ENCODE measurements around the gene FLAD1. TPM values are rescaled to one million over a fixed set of nuclear protein-coding genes. Genes with fewer than 3 reads are reported as not detected.

FLAD1 gene
- total and polyA plus RNA-seq, 12 donors, result 21.6 to 65.5 (median 30.8) TPM

DNA sequence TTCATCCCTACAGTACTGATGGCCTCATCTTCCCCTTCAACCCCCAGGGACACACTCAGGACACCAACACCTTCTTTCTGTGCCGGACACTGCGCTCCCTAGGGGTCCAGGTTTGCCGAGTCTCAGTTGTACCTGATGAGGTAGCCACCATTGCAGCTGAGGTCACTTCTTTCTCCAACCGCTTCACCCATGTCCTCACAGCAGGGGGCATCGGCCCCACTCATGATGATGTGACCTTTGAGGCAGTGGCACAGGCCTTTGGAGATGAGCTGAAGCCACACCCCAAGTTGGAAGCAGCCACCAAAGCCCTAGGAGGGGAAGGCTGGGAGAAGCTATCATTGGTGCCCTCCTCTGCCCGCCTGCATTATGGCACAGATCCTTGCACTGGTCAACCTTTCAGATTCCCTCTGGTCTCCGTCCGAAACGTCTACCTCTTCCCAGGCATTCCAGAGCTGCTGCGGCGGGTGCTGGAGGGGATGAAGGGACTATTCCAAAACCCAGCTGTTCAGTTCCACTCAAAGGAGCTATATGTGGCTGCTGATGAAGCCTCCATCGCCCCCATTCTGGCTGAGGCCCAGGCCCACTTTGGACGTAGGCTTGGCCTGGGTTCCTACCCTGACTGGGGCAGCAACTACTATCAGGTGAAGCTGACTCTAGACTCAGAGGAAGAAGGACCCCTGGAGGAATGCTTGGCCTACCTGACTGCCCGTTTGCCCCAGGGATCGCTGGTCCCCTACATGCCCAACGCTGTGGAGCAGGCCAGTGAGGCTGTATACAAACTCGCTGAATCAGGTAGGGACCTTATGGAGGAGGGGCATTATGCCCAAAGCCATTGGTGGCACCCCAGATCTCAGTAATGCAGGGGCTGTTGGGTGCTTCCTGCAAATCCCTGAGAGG lies 5.2 kb downstream of the FLAD1 start:
- H3K36me3 ChIP-seq (replicated peaks in 1 of 2), result peaks cover 0 to 6% of the 10 kb centered on the region in 2 donors
- 87 to 93% (median 91%) methylated on average over 16 to 17 of the region's 17 CpGs for WGBS, 4 donors

DNA sequence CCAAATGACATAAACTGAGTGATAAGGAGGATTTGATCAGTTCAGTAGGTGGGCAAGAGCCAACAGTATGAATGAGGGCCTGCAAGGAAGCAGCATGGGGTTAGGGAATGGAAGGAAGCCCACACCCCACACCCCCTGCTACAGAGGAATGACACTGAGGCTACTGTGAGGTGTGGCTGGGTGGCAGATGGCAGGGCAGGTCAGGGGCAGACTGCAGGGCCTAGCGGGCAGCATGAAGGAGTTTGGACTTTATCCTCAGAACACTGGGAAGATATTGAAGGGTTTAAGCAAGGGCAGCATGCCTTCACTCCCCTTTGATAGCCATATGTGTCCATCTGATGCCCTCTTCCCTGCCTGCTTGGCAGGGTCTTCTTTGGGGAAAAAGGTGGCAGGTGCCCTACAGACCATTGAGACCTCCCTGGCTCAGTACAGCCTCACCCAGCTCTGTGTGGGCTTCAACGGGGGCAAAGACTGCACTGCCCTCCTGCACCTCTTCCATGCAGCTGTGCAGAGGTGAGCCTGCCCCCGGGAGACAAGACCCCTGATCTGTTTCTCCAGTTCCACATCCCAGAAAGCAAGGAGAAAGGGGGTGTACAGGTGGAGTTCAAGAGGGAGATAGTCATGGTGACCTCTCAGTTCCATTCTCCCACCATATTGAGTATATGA lies 6.2 kb downstream of the FLAD1 start:
- Histone ChIP-seq H3K4me3 (no peak overlapping the region), H3K9me3 (replicated peaks in 1 of 3) (no peaks in the 10 kb centered on the region), H3K27me3 (no peaks in the 10 kb centered on the region), H3K36me3 (replicated peaks in 1 of 2) (peaks cover 0 to 6% of the 10 kb centered on the region in 2 donors), H3K4me1 (replicated peaks in 1 of 2) (peaks cover 0 to under 1% of the 10 kb centered on the region in 2 donors), H3K27ac (no peak overlapping the region)
- TF ChIP-seq, protein P1, sequence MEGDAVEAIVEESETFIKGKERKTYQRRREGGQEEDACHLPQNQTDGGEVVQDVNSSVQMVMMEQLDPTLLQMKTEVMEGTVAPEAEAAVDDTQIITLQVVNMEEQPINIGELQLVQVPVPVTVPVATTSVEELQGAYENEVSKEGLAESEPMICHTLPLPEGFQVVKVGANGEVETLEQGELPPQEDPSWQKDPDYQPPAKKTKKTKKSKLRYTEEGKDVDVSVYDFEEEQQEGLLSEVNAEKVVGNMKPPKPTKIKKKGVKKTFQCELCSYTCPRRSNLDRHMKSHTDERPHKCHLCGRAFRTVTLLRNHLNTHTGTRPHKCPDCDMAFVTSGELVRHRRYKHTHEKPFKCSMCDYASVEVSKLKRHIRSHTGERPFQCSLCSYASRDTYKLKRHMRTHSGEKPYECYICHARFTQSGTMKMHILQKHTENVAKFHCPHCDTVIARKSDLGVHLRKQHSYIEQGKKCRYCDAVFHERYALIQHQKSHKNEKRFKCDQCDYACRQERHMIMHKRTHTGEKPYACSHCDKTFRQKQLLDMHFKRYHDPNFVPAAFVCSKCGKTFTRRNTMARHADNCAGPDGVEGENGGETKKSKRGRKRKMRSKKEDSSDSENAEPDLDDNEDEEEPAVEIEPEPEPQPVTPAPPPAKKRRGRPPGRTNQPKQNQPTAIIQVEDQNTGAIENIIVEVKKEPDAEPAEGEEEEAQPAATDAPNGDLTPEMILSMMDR (IDR thresholded peaks at IDR 0.05), result no peak
- TF ChIP-seq POLR2A (IDR thresholded peaks at IDR 0.05), result no peak
- intact Hi-C loops (cut with DNase I), result no loop called here
- no peak for DNase-seq
- WGBS, 4 donors, result 80 to 100% (median 90%) methylated on average over 1 to 3 of the region's 3 CpGs

More for the DNA sequence above, 5.2 kb downstream of the FLAD1 start:
- no peaks in the 10 kb centered on the region for H3K27me3 ChIP-seq
- intact Hi-C loops (cut with DNase I), result no loop called here
- no peak overlapping the region for H3K27ac ChIP-seq
- no peak for TF ChIP-seq POLR2A (IDR thresholded peaks at IDR 0.05)
- TF ChIP-seq, protein P1 (IDR thresholded peaks at IDR 0.05), result no peak
- DNase-seq, result no peak
- no peak overlapping the region for H3K4me3 ChIP-seq
- H3K4me1 ChIP-seq (replicated peaks in 1 of 2), result peaks cover 7 to 8% of the 10 kb centered on the region in 2 donors
- no peaks in the 10 kb centered on the region for H3K9me3 ChIP-seq (replicated peaks in 1 of 3)

DNA sequence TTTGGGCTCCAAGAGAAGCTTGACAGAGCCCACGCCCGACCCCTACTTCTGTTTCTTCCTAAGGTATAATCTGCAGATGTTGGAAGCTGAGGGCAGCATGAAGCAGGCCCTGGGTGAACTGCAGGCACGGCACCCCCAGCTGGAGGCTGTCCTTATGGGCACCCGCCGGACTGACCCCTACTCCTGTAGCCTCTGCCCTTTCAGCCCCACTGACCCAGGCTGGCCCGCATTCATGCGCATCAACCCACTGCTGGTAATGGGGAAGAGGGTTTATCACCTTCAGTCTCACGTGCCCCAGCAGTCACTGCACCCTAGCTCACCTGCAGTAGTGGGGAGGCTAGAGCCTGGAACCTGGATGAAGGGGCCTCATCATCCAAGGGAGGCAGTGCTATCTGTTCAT lies 7.1 kb downstream of the FLAD1 start:
- peaks cover 0 to 6% of the 10 kb centered on the region in 2 donors for H3K36me3 ChIP-seq (replicated peaks in 1 of 2)
- intact Hi-C loops (cut with DNase I), result no loop called here
- WGBS, 4 donors, result 85 to 96% (median 92%) methylated on average over 8 of the region's 8 CpGs
- no peaks in the 10 kb centered on the region for H3K4me1 ChIP-seq (replicated peaks in 1 of 2)
- H3K4me3 ChIP-seq, result no peak overlapping the region
- TF ChIP-seq, protein P1 (IDR thresholded peaks at IDR 0.05), result no peak
- H3K27me3 ChIP-seq, result no peaks in the 10 kb centered on the region
- H3K9me3 ChIP-seq (replicated peaks in 1 of 3), result no peaks in the 10 kb centered on the region
- H3K27ac ChIP-seq, result no peak overlapping the region
- DNase-seq, result no peak

Measured in adrenal gland (tissue), 12 donors.